GM19035 (cell line): Measurements from ENCODE around the gene MADCAM1.

Experiments
- ATAC-seq: cut with Tn5 transposase; IDR thresholded peaks from one replicate; pipeline ENCODE4 v1.9.1; 2021; ENCODE audit not compliant: unreplicated experiment

MADCAM1 gene

DNA sequence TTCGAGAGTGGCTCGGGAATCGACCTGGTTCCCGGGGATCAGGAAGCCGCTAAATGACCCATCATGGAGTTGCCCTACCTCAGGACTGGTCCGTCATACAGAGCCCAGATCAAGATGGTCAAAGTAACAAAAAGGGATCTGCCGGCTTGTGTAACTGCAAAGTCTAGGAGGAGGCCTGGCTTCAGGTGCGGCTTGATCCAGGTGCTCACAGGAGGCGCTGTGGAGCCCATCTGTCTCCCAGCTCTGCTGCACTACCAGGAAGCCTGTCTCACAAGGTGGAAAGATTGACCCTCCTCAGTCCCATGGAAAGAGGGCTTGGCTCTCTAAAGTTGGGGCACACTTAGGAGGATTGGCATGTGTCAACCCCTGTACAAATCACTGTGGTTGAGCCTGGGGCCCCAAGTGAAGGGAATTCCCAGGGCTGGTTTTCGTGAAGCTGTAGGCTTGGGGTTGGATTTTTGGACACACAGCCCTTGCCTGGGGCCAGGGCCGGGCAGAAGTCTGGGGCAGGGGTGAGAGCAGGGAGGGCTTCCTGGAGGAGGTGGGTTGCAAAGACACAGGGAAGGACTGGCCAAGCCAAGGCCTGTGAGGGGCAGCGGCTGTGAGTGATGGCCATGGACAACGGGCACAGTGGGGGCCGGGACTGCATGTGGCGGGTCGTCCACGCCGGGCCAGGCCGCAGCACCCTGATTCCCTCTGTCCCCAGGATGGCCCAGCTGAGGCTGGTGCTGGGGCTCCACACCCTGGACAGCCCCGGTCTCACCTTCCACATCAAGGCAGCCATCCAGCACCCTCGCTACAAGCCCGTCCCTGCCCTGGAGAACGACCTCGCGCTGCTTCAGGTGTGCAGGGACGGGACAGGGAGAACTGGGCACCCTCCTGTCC, 51.8 kb downstream of the MADCAM1 start:
- ATAC-seq: no peak

DNA sequence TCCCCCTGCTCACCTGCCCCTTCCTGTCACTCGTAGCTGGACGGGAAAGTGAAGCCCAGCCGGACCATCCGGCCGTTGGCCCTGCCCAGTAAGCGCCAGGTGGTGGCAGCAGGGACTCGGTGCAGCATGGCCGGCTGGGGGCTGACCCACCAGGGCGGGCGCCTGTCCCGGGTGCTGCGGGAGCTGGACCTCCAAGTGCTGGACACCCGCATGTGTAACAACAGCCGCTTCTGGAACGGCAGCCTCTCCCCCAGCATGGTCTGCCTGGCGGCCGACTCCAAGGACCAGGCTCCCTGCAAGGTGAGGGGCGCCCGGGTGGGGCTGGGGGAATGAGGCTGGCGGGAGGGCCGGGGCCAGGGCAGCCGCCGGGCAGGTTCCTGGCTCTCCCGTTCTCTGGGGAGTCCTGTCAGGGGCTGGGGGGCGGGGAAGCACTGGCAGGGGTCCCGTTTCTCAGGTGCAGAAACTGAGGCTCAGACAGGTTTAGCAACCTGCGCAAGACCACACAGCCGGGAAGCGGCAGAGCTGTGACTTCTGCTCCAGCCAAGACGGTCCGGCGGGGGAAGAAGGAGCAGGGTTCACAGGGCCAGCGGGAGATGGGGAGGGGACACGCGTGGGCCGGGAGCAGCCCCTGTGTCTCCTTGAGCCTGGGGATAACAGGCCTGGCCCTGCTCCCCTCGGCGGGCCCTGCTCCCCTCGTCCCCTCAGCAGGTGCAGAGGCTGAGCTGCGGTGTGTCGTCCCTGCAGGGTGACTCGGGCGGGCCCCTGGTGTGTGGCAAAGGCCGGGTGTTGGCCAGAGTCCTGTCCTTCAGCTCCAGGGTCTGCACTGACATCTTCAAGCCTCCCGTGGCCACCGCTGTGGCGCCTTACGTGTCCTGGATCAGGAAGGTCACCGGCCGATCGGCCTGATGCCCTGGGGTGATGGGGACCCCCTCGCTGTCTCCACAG, 52.9 kb downstream of the MADCAM1 start:
- ATAC-seq: no peak

DNA sequence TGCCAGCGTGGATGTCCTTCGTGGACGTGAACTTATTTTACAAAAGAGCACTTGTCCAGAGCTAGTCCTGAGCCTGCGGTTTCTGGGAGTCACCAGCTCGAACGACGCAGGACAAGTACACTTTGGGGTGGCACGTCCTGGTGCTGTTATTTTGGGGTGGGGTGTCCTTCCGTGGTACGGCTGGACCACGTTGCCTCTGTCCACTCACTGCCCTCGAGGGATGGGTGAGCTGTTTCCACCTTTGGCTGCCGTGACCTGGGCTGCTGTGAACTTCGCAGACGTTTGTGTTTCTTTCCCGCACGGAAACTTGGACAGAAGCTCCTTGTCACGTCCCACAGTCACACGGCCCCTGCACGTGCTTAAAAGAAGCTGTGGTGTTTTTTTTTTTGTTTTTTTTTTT, 58.5 kb downstream of the MADCAM1 start:
- no peak for ATAC-seq
